ENCODE data around the gene TNFRSF19.

GRCh38 chr13:23620211-23620610 lies 50.0 kb downstream of the TNFRSF19 start:
- TF ChIP-seq CTCF (IDR thresholded peaks at IDR 0.05) (no peak), POLR2A (IDR thresholded peaks at IDR 0.05) (no peak)

Data from body of pancreas (tissue), 4 donors.